Endothelial cell of hepatic sinusoid (primary cell): ENCODE measurements around the gene SGF29.

Experiments
- in situ Hi-C: cut with HindIII; loops from 2 replicates; pipeline ENCODE4 v1.10.0; 2017; ENCODE audit warnings: low sequenced_read_pairs

SGF29 gene

GRCh38 chr16:28553776-28554633 is at the start of gene SGF29:
Gene SGF29 (plus strand): TSS chr16:28553920. CDS start chr16:28581070, 27,150 bp downstream.
- in situ Hi-C loops = no loop called here

GRCh38 chr16:28504707-28505404 is 48.9 kb upstream of the SGF29 start:
- in situ Hi-C loops = loop anchor here (5.0 kb wide), 1 partner anchor 37 kb away; no protein-coding TSS in a partner anchor

- in situ Hi-C loops = no loop called here
Observed at GRCh38 chr16:28505489-28506137, 48.1 kb upstream of the SGF29 start.

- in situ Hi-C loops = no loop called here
Observed at GRCh38 chr16:28511031-28511430, 42.7 kb upstream of the SGF29 start.

- in situ Hi-C loops = no loop called here
Observed at GRCh38 chr16:28511801-28512789, 41.6 kb upstream of the SGF29 start.

- in situ Hi-C loops = no loop called here
Observed at GRCh38 chr16:28513484-28514181, 40.1 kb upstream of the SGF29 start.

GRCh38 chr16:28514246-28514645 is 39.5 kb upstream of the SGF29 start:
- in situ Hi-C loops = no loop called here

- in situ Hi-C loops = loop anchor here (10.0 kb wide), 1 partner anchor 354 kb away; the partner anchor contains the start of gene ATP2A1
Observed at GRCh38 chr16:28520672-28521071, 33.0 kb upstream of the SGF29 start.

- in situ Hi-C loops = loop anchor here (10.0 kb wide), 1 partner anchor 353 kb away; the partner anchor contains the start of gene ATP2A1
Observed at GRCh38 chr16:28521436-28521835, 32.3 kb upstream of the SGF29 start.

- in situ Hi-C loops = loop anchor here (10.0 kb wide), 1 partner anchor 352 kb away; the partner anchor contains the start of gene ATP2A1
Observed at GRCh38 chr16:28522792-28523191, 30.9 kb upstream of the SGF29 start.

- in situ Hi-C loops = loop anchor here (10.0 kb wide), 1 partner anchor 350 kb away; the partner anchor contains the start of gene ATP2A1
Observed at GRCh38 chr16:28524681-28525171, 29.0 kb upstream of the SGF29 start.

- in situ Hi-C loops = loop anchor here (10.0 kb wide), 1 partner anchor 348 kb away; the partner anchor contains the start of gene ATP2A1
Observed at GRCh38 chr16:28526201-28527099, 27.3 kb upstream of the SGF29 start.

GRCh38 chr16:28527100-28527785 is 26.5 kb upstream of the SGF29 start:
- in situ Hi-C loops = loop anchor here (10.0 kb wide), 1 partner anchor 348 kb away; the partner anchor contains the start of gene ATP2A1

- in situ Hi-C loops = loop anchor here (10.0 kb wide), 1 partner anchor 347 kb away; the partner anchor contains the start of gene ATP2A1
Observed at GRCh38 chr16:28527985-28528384, 25.7 kb upstream of the SGF29 start.

- in situ Hi-C loops = loop anchor here (10.0 kb wide), 1 partner anchor 346 kb away; the partner anchor contains the start of gene ATP2A1
Observed at GRCh38 chr16:28528463-28528867, 25.3 kb upstream of the SGF29 start.

GRCh38 chr16:28529124-28529523 is 24.6 kb upstream of the SGF29 start:
- in situ Hi-C loops = loop anchor here (10.0 kb wide), 1 partner anchor 346 kb away; the partner anchor contains the start of gene ATP2A1
